Effector memory CD4-positive, alpha-beta T cell (primary cell): ENCODE measurements around the gene FBXL16.

ENCODE experiments used
- DNase-seq, 3 donors: peaks; one replicate each; pipeline ENCODE4 v3.0.0-alpha.2; 2020
- H3K27ac ChIP-seq: 2 replicates; pipeline ENCODE4 v1.7.0; 2013; ENCODE audit warnings: mild to moderate bottlenecking, low read length, moderate library complexity; ENCODE audit not compliant: insufficient read depth, poor library complexity, severe bottlenecking
- H3K27me3 ChIP-seq: replicated peaks from 2 replicates; pipeline ENCODE4 v1.7.0; 2013; ENCODE audit warnings: mild to moderate bottlenecking, low read length; ENCODE audit not compliant: insufficient read depth, control insufficient read depth, poor library complexity, severe bottlenecking
- H3K36me3 ChIP-seq: 2 replicates; pipeline ENCODE4 v1.7.0; 2013; ENCODE audit warnings: mild to moderate bottlenecking, low read length, moderate library complexity; ENCODE audit not compliant: control insufficient read depth, insufficient read depth
- H3K4me1 ChIP-seq: 2 replicates; pipeline ENCODE4 v1.7.0; 2013; ENCODE audit warnings: low read length, mild to moderate bottlenecking; ENCODE audit not compliant: control insufficient read depth, insufficient read depth, poor library complexity, severe bottlenecking
- H3K4me3 ChIP-seq: 2 replicates; pipeline ENCODE4 v1.7.0; 2013; ENCODE audit warnings: low read length, low read depth, mild to moderate bottlenecking; ENCODE audit not compliant: insufficient read depth, poor library complexity, severe bottlenecking
- H3K9me3 ChIP-seq: 2 replicates; pipeline ENCODE4 v1.7.0; 2013; ENCODE audit warnings: mild to moderate bottlenecking, low read length, moderate library complexity; ENCODE audit not compliant: control insufficient read depth

The FBXL16 gene

GRCh38 chr16:709566-710499 is 4.2 kb upstream of the FBXL16 start:
- peaks cover 15% of the 10 kb centered on the region for H3K4me1 ChIP-seq
- H3K36me3 ChIP-seq: no peaks in the 10 kb centered on the region
- no peak for DNase-seq
- no peak overlapping the region for H3K27ac ChIP-seq
- H3K9me3 ChIP-seq: no peaks in the 10 kb centered on the region
- H3K27me3 ChIP-seq: peaks cover 46% of the 10 kb centered on the region
- no peak overlapping the region for H3K4me3 ChIP-seq

- DNase-seq: no peak
- Histone ChIP-seq H3K4me1 (peaks cover 13% of the 10 kb centered on the region), H3K27ac (no peak overlapping the region), H3K36me3 (no peaks in the 10 kb centered on the region), H3K9me3 (no peaks in the 10 kb centered on the region), H3K27me3 (peaks cover 55% of the 10 kb centered on the region), H3K4me3 (no peak overlapping the region)
These were observed 3.4 kb upstream of the FBXL16 start for GRCh38 chr16:708959-709358.

GRCh38 chr16:708019-708418 is 2.4 kb upstream of the FBXL16 start:
- H3K9me3 ChIP-seq: no peaks in the 10 kb centered on the region
- peaks cover 13% of the 10 kb centered on the region for H3K4me1 ChIP-seq
- H3K27me3 ChIP-seq: peaks cover 65% of the 10 kb centered on the region
- H3K27ac ChIP-seq: no peak overlapping the region
- no peaks in the 10 kb centered on the region for H3K36me3 ChIP-seq
- H3K4me3 ChIP-seq: no peak overlapping the region
- DNase-seq: no peak

- Histone ChIP-seq H3K36me3 (no peaks in the 10 kb centered on the region), H3K27ac (no peak overlapping the region), H3K27me3 (peaks cover 74% of the 10 kb centered on the region), H3K4me3 (no peak overlapping the region), H3K4me1 (peaks cover 13% of the 10 kb centered on the region), H3K9me3 (no peaks in the 10 kb centered on the region)
- no peak for DNase-seq
These were observed 1.5 kb upstream of the FBXL16 start for GRCh38 chr16:707062-707538.

DNA sequence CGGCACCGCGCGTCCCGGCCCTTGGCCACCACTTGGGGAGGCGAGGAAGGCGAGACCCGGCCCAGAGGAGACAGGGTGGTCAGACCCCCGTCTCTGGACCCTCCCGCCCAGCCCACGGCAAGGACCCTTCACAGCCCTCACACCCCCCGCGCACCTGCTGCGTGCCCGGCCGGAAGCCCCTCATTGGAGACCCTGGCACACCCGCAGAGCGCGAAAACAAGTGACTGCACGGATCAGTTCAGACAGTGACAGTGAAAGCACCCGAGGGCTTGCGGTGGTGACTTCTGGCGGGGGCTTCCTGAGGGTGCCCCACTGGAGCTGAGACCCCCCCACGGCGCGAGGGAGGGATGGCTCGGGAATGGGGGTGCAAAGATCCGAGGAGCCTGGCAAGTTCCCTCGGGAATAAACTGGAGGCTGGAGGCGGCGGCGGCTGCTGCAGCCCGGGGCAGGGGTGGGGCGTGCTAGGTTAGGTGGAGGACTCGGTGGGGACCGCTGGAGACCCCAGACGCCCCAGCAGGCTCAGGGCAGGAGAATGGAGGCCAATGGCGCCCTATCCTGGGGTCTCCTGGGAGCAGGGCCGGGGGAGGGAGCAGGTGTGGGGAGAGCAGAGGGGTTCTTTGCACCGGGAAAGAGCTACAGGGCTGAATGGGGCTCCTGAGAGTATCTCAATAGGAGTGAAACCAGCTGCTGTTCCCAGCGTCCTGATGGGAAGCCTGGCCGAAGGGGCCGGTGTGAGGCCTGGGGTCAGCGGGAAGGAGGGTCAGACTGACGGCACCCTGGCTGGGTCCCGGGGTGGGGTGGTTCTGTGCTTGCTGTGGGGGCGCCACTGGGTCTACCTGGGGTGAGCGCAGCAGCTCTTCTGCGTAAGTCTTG is 824 bp upstream of the FBXL16 start:
- Histone ChIP-seq H3K4me1 (peaks cover 19% of the 10 kb centered on the region), H3K27ac (no peak overlapping the region), H3K27me3 (peaks cover 78% of the 10 kb centered on the region), H3K4me3 (no peak overlapping the region), H3K36me3 (no peaks in the 10 kb centered on the region), H3K9me3 (no peaks in the 10 kb centered on the region)
- no peak for DNase-seq

- no peak for DNase-seq
- no peak overlapping the region for H3K27ac ChIP-seq
- H3K27me3 ChIP-seq: peaks cover 62% of the 10 kb centered on the region
- peaks cover 36% of the 10 kb centered on the region for H3K4me1 ChIP-seq
- no peaks in the 10 kb centered on the region for H3K9me3 ChIP-seq
- no peak overlapping the region for H3K4me3 ChIP-seq
- H3K36me3 ChIP-seq: no peaks in the 10 kb centered on the region
These were observed 835 bp downstream of the FBXL16 start for GRCh38 chr16:704552-705380.

- no peak for DNase-seq
These were observed 1.6 kb downstream of the FBXL16 start for GRCh38 chr16:704047-704446.

DNA sequence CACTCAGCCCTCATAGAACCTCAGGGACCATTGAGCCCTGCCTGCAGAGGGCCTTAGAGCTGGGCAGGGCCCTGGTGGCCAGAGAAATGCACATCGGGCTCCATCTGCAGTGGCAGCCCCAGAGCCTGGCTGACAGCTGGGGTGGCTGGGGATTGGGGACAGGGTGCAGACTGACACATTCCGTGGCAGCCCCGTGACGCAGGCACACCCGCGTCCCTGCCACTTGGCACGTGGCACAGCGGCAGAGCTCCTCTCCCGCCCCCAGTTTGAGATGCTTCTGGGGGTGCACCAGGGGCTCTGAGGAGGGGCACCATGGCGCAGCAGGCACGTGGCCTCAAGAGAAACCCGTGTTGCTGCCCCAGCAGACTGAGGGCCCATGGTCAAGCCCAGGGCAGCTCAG is 2.2 kb downstream of the FBXL16 start:
- no peak overlapping the region for H3K4me3 ChIP-seq
- DNase-seq: no peak
- no peaks in the 10 kb centered on the region for H3K9me3 ChIP-seq
- H3K4me1 ChIP-seq: peaks cover 45% of the 10 kb centered on the region
- no peak overlapping the region for H3K27ac ChIP-seq
- peaks cover 52% of the 10 kb centered on the region for H3K27me3 ChIP-seq
- no peaks in the 10 kb centered on the region for H3K36me3 ChIP-seq

More at GRCh38 chr16:704047-704446, 1.6 kb downstream of the FBXL16 start:
- Histone ChIP-seq H3K4me3 (no peak overlapping the region), H3K27ac (no peak overlapping the region), H3K27me3 (peaks cover 55% of the 10 kb centered on the region), H3K36me3 (no peaks in the 10 kb centered on the region), H3K9me3 (no peaks in the 10 kb centered on the region), H3K4me1 (peaks cover 43% of the 10 kb centered on the region)

GRCh38 chr16:702341-702740 is 3.3 kb downstream of the FBXL16 start:
- Histone ChIP-seq H3K4me1 (peaks cover 45% of the 10 kb centered on the region), H3K27me3 (peaks cover 50% of the 10 kb centered on the region), H3K36me3 (no peaks in the 10 kb centered on the region), H3K27ac (no peak overlapping the region), H3K9me3 (no peaks in the 10 kb centered on the region), H3K4me3 (no peak overlapping the region)
- no peak for DNase-seq
